IPS-18a (cell line): ENCODE data around the gene JADE1.

Source experiments
- H3K27ac ChIP-seq: one replicate; pipeline ENCODE4 v1.5.1; 2013; ENCODE audit warnings: low read length
- H3K27me3 ChIP-seq: one replicate; pipeline ENCODE4 v1.6.1; 2013; ENCODE audit warnings: mild to moderate bottlenecking, low read length; ENCODE audit not compliant: control insufficient read depth, insufficient read depth
- H3K36me3 ChIP-seq: one replicate; pipeline ENCODE4 v1.6.1; 2013; ENCODE audit warnings: low read depth, low read length; ENCODE audit not compliant: control insufficient read depth
- H3K4me1 ChIP-seq: one replicate; pipeline ENCODE4 v1.6.1; 2013; ENCODE audit warnings: low read depth, low read length; ENCODE audit not compliant: control insufficient read depth
- H3K4me3 ChIP-seq: one replicate; pipeline ENCODE4 v1.5.1; 2013; ENCODE audit warnings: low read length
- H3K9ac ChIP-seq: one replicate; pipeline ENCODE4 v1.6.1; 2013; ENCODE audit warnings: mild to moderate bottlenecking, low read length, moderate library complexity
- H3K9me3 ChIP-seq: one replicate; pipeline ENCODE4 v1.6.1; 2013; ENCODE audit warnings: low read depth, low read length; ENCODE audit not compliant: control insufficient read depth

JADE1 gene

GRCh38 chr4:128832243-128832625, 22.7 kb downstream of the JADE1 start:
- H3K9ac ChIP-seq = peak overlapping the region; percentile 15
- H3K27ac ChIP-seq = no peak overlapping the region
- no peak overlapping the region for H3K4me3 ChIP-seq
- peaks cover 47% of the 10 kb centered on the region for H3K4me1 ChIP-seq
- H3K36me3 ChIP-seq = peaks cover 44% of the 10 kb centered on the region
- no peaks in the 10 kb centered on the region for H3K9me3 ChIP-seq
- H3K27me3 ChIP-seq = no peaks in the 10 kb centered on the region

DNA sequence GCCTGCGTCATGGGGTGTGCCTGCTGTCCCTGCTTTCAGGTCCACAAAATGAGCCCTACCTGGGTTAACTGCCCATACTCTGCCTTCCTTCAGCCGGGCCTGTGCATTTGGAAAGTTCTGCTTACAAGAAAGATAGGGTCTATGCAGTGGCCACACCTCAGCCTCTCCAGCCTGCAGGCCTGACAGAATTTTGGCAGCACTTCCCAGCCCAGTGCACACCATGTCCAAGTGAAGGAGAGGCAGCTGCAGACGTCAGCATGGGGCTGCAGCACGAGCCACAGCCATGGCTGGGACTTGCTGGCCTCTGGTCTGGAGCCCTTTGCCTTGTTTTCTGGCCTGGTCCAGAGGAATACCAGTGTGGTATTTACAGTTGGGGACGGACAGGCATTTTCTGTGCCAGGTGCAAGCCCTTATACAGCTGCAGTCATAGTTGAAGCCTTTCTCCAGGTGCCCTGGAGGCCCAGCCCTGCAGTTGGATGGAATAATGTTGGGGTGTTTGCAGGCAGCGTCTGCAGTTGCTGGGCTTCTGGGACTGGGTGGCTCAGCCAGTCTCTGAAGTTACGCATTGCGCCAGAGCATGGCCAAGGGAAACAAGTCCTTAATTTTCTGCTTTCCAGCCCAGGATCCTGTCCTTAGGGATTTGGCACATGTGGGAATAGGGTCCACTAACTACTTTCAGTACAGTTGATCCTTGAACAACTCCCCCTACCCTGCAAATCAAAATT, 26.2 kb downstream of the JADE1 start:
- no peak overlapping the region for H3K27ac ChIP-seq
- H3K27me3 ChIP-seq = no peaks in the 10 kb centered on the region
- H3K36me3 ChIP-seq = peaks cover 79% of the 10 kb centered on the region
- no peaks in the 10 kb centered on the region for H3K9me3 ChIP-seq
- H3K9ac ChIP-seq = no peak overlapping the region
- H3K4me3 ChIP-seq = no peak overlapping the region
- peaks cover 28% of the 10 kb centered on the region for H3K4me1 ChIP-seq

GRCh38 chr4:128837198-128837597, 27.7 kb downstream of the JADE1 start:
- Histone ChIP-seq H3K27ac (no peak overlapping the region), H3K9ac (no peak overlapping the region), H3K4me3 (no peak overlapping the region), H3K4me1 (peaks cover 20% of the 10 kb centered on the region), H3K27me3 (no peaks in the 10 kb centered on the region), H3K9me3 (no peaks in the 10 kb centered on the region), H3K36me3 (peaks cover 87% of the 10 kb centered on the region)

GRCh38 chr4:128837679-128838078, 28.2 kb downstream of the JADE1 start:
- Histone ChIP-seq H3K4me1 (peaks cover 15% of the 10 kb centered on the region), H3K27me3 (no peaks in the 10 kb centered on the region), H3K27ac (no peak overlapping the region), H3K4me3 (no peak overlapping the region), H3K36me3 (peaks cover 87% of the 10 kb centered on the region), H3K9me3 (no peaks in the 10 kb centered on the region), H3K9ac (no peak overlapping the region)

DNA sequence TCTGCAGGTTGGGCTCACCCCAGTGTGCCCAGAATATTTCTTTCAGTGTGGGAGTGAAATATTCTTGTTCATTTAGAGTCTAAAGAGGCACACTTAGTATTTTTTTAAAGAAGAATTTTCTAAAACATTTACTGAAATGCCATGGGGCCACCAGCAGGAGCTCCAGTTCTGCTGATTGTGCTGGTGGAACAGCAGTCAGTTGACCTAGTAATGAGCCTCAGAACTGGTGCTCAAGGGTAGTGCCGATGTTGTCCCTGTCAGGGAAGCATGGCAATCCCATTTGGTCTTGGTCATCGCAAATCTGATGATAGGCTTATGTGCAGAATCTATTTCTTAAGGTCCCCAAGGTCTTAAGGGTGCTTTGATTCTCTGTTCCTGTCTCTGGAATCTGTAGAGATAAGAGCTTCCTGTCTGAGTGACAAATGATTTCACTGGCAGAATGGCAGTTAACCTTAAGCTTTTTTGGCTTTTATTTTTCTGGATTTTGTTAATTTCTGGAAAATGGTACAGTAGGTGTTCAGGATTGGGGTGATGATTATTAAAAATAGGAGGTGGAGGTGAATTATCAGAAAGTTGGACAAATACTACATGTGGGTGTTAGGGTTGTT, 31.3 kb downstream of the JADE1 start:
- H3K36me3 ChIP-seq = peaks cover 96% of the 10 kb centered on the region

GRCh38 chr4:128841402-128841801, 31.9 kb downstream of the JADE1 start:
- no peak overlapping the region for H3K4me3 ChIP-seq
- peaks cover 100% of the 10 kb centered on the region for H3K36me3 ChIP-seq
- peaks cover 14% of the 10 kb centered on the region for H3K4me1 ChIP-seq
- H3K9ac ChIP-seq = no peak overlapping the region
- H3K27ac ChIP-seq = no peak overlapping the region
- H3K9me3 ChIP-seq = no peaks in the 10 kb centered on the region
- no peaks in the 10 kb centered on the region for H3K27me3 ChIP-seq

More for the DNA sequence above, 31.3 kb downstream of the JADE1 start:
- Histone ChIP-seq H3K9ac (no peak overlapping the region), H3K9me3 (no peaks in the 10 kb centered on the region), H3K27ac (no peak overlapping the region), H3K4me3 (no peak overlapping the region), H3K4me1 (peaks cover 14% of the 10 kb centered on the region), H3K27me3 (no peaks in the 10 kb centered on the region)

- Histone ChIP-seq H3K27me3 (no peaks in the 10 kb centered on the region), H3K4me3 (no peak overlapping the region), H3K9me3 (no peaks in the 10 kb centered on the region), H3K9ac (no peak overlapping the region), H3K36me3 (peaks cover 98% of the 10 kb centered on the region), H3K4me1 (peaks cover 7% of the 10 kb centered on the region), H3K27ac (no peak overlapping the region)
Observed at GRCh38 chr4:128844931-128845330, 35.4 kb downstream of the JADE1 start.

GRCh38 chr4:128846063-128846462, 36.6 kb downstream of the JADE1 start:
- peaks cover 98% of the 10 kb centered on the region for H3K36me3 ChIP-seq
- H3K27ac ChIP-seq = no peak overlapping the region

DNA sequence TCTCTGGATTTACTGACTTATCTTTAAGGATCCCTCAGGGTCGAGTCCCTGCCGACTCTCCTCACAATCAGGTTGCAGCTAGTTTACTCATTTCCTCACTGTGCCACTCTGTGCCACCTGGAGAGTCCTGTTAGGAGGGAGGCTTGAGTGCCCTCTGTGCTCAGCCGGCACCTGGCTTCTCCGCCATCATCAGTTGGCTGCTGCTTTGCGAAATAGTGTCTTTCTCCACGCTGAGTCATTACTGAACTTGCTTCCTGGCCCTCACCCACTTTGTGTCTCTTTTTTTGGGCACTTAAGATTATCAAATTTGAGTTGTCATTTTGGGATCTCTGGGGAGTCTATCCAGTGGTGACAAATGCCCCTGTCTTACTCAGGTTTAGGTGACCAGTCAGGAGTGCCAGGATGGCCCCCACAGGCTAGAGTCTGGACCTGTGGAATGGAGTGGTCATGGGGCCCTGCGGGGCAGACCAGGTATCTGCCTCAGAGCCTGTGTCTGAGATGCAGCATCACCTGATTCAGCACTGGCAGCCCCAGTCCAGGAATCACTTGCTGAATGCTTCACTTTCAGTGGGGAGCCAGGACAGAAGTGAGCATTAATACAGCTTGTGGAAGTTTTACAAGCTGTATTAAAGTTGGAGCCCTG, 37.7 kb downstream of the JADE1 start:
- Histone ChIP-seq H3K4me1 (no peaks in the 10 kb centered on the region), H3K27ac (no peak overlapping the region), H3K9ac (no peak overlapping the region), H3K9me3 (no peaks in the 10 kb centered on the region), H3K27me3 (no peaks in the 10 kb centered on the region), H3K4me3 (no peak overlapping the region), H3K36me3 (peaks cover 97% of the 10 kb centered on the region)

More at GRCh38 chr4:128846063-128846462, 36.6 kb downstream of the JADE1 start:
- Histone ChIP-seq H3K4me1 (peaks cover 7% of the 10 kb centered on the region), H3K9ac (no peak overlapping the region), H3K9me3 (no peaks in the 10 kb centered on the region), H3K27me3 (no peaks in the 10 kb centered on the region), H3K4me3 (no peak overlapping the region)

DNA sequence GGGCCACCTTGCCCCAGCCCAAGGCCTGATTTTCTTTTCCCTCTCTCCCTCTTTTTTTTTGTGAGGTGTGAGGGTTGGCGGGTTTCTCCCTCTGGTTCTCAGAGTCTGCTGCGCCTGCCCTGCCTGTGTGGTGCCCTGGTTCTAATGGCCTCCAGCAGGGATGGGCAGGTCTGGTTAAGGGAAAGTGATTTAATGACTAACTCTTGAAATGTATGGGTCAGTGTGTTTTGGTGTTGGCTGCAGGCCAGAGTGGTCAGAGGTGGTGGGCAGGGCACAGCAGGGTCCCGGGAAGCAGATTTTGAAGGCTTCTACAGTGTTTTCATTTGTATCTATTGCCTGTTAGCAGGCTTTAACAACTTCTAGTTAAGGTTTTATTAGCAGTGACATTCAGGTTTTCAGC, 39.0 kb downstream of the JADE1 start:
- Histone ChIP-seq H3K27ac (no peak overlapping the region), H3K4me3 (no peak overlapping the region), H3K36me3 (peaks cover 97% of the 10 kb centered on the region)

DNA sequence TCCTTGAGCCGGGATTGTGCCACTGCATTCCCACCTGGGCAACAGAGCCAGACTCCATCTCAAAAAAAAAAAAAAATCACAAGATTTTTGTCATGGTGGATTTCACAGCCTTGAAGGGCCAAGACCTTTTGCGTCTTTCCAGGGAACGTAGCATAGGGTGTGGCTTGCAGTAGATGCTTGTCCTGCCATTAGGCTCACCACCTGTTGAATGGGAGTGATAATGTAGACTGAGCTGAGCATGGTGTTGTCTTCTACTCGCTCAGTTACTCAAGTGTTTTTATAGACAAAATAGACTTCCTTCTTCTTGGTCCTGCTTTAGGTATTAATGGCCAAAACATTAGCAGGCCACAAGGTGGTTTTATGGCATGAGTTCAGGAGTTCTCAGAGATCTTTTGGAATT, 40.8 kb downstream of the JADE1 start:
- H3K4me3 ChIP-seq = no peak overlapping the region
- no peak overlapping the region for H3K9ac ChIP-seq
- H3K36me3 ChIP-seq = peaks cover 97% of the 10 kb centered on the region
- no peak overlapping the region for H3K27ac ChIP-seq
- no peaks in the 10 kb centered on the region for H3K27me3 ChIP-seq
- no peaks in the 10 kb centered on the region for H3K9me3 ChIP-seq
- H3K4me1 ChIP-seq = no peaks in the 10 kb centered on the region

More for the DNA sequence above, 39.0 kb downstream of the JADE1 start:
- no peak overlapping the region for H3K9ac ChIP-seq
- no peaks in the 10 kb centered on the region for H3K9me3 ChIP-seq
- no peaks in the 10 kb centered on the region for H3K4me1 ChIP-seq
- no peaks in the 10 kb centered on the region for H3K27me3 ChIP-seq
